HepG2 (cell line): Measurements from ENCODE around the gene OSM. TPM values are rescaled to one million over a fixed set of nuclear protein-coding genes. Genes with fewer than 3 reads are reported as not detected.

Experiments
- AKNA ChIP-seq: sonication (generic); formaldehyde crosslinking; IDR thresholded peaks from 2 replicates; pipeline ENCODE4 v1.4.0; 2020; ENCODE audit warnings: missing genetic modification reagents, borderline replicate concordance
- ASH2L ChIP-seq: fragments of 300-600, 200-600 bp; sonication (generic); IDR thresholded peaks from 2 replicates; pipeline ENCODE4 v1.7.0; 2017; ENCODE audit warnings: low read depth, mild to moderate bottlenecking, moderate library complexity, mixed read lengths, low read length; ENCODE audit not compliant: insufficient read length
- HIC2 ChIP-seq: sonication (generic); formaldehyde crosslinking; IDR thresholded peaks from 2 replicates; pipeline ENCODE4 v1.9.0; 2022; ENCODE audit warnings: low read depth, missing genetic modification reagents
- IKZF5 ChIP-seq: IDR thresholded peaks from 2 replicates; pipeline ENCODE4 v1.6.1; 2018; ENCODE audit warnings: missing genetic modification reagents, mild to moderate bottlenecking, missing compliant biosample characterization
- IRX3 ChIP-seq: sonication (generic); formaldehyde crosslinking; IDR thresholded peaks from 2 replicates; pipeline ENCODE4 v1.8.1; 2023; ENCODE audit warnings: mild to moderate bottlenecking, low read depth, missing genetic modification reagents, borderline replicate concordance
- KMT2A ChIP-seq: sonication (generic); formaldehyde crosslinking; IDR thresholded peaks from 2 replicates; pipeline ENCODE4 v1.4.0; 2020; ENCODE audit warnings: missing genetic modification reagents
- PBX3 ChIP-seq: sonication (generic); formaldehyde crosslinking; IDR thresholded peaks from 2 replicates; pipeline ENCODE4 v1.8.1; 2023; ENCODE audit warnings: missing genetic modification reagents, inconsistent platforms, borderline replicate concordance
- RELA ChIP-seq: sonication (generic); formaldehyde crosslinking; IDR thresholded peaks from 2 replicates; pipeline ENCODE4 v1.4.0; 2020; ENCODE audit warnings: missing genetic modification reagents
- SMARCE1 ChIP-seq: fragments of 450-650 bp; IDR thresholded peaks from 2 replicates; pipeline ENCODE4 v1.6.1; 2017; ENCODE audit warnings: borderline replicate concordance
- ZNF124 ChIP-seq: sonication (generic); formaldehyde crosslinking; IDR thresholded peaks from 2 replicates; pipeline ENCODE4 v1.4.0; 2020; ENCODE audit warnings: missing genetic modification reagents
- ZNF556 ChIP-seq: sonication (generic); formaldehyde crosslinking; IDR thresholded peaks from 2 replicates; pipeline ENCODE4 v1.4.0; 2020; ENCODE audit warnings: mild to moderate bottlenecking, missing genetic modification reagents, borderline replicate concordance
- ZNF713 ChIP-seq: sonication (generic); formaldehyde crosslinking; IDR thresholded peaks from 2 replicates; pipeline ENCODE4 v1.4.0; 2020; ENCODE audit warnings: mild to moderate bottlenecking, missing genetic modification reagents
- ZNF839 ChIP-seq: sonication (generic); formaldehyde crosslinking; IDR thresholded peaks from 2 replicates; pipeline ENCODE4 v1.4.0; 2020; ENCODE audit warnings: missing genetic modification reagents, mild to moderate bottlenecking, borderline replicate concordance
- ZNF878 ChIP-seq: sonication (generic); formaldehyde crosslinking; IDR thresholded peaks from 2 replicates; pipeline ENCODE4 v1.8.1; 2023; ENCODE audit warnings: mild to moderate bottlenecking, missing genetic modification reagents, moderate library complexity
- polyA plus RNA-seq, 8 experiments: library from polyadenylated mRNA; depleted of rRNA in 3 of 8; stranded (reverse) in 7 of 8; unstranded in 1 of 8; fragments of >200 nt; fragmentation: Illumina TruSeq in 4 of 8; extraction: Trizol in 4 of 8; gene quantifications; 2 replicates each; pipeline versions ENCODE4 v1.2.1 to v1.2.3, GENCODE V29; 2011 to 2016; ENCODE audit warnings: low read depth in 4 of 8, missing spikeins in 1 of 8, mixed read lengths in 1 of 8; ENCODE audit not compliant: insufficient read depth in 1 of 8
- total RNA-seq, 5 experiments: library from RNA; depleted of rRNA; stranded (reverse); fragments of >200 nt; fragmentation: Illumina TruSeq; extraction: Trizol; gene quantifications; 2 replicates each; pipeline ENCODE4 v1.2.3, GENCODE V29; 2016; ENCODE audit warnings: low read depth in 1 of 5
- TF ChIP-seq, protein P1 (sequence below): IDR thresholded peaks from 2 replicates; pipeline ENCODE4 v1.4.0; 2020; ENCODE audit warnings: mild to moderate bottlenecking, missing genetic modification reagents

OSM gene
- total and polyA plus RNA-seq, 2 of the 13 experiments (the other 11 are each of a cell fraction or from before 2014, with no cell fraction given), result not detected

- TF ChIP-seq AKNA (CRISPR knock-in tag) (no peak), ZNF556 (CRISPR knock-in tag) (no peak), ZNF839 (CRISPR knock-in tag) (no peak), ZNF713 (no peak), IRX3 (CRISPR knock-in tag) (no peak), RELA (0 out of 2 replicates have a peak, but pooled peaks have one; percentile 33), ZNF124 (CRISPR knock-in tag) (no peak), ASH2L (peak; percentile 29), SMARCE1 (no peak), PBX3 (CRISPR knock-in tag) (no peak), IKZF5 (0 out of 2 replicates have a peak, but pooled peaks have one; percentile 16), ZNF878 (CRISPR knock-in tag) (no peak), HIC2 (CRISPR knock-in tag) (no peak), KMT2A (CRISPR knock-in tag) (no peak)
- TF ChIP-seq, protein P1, sequence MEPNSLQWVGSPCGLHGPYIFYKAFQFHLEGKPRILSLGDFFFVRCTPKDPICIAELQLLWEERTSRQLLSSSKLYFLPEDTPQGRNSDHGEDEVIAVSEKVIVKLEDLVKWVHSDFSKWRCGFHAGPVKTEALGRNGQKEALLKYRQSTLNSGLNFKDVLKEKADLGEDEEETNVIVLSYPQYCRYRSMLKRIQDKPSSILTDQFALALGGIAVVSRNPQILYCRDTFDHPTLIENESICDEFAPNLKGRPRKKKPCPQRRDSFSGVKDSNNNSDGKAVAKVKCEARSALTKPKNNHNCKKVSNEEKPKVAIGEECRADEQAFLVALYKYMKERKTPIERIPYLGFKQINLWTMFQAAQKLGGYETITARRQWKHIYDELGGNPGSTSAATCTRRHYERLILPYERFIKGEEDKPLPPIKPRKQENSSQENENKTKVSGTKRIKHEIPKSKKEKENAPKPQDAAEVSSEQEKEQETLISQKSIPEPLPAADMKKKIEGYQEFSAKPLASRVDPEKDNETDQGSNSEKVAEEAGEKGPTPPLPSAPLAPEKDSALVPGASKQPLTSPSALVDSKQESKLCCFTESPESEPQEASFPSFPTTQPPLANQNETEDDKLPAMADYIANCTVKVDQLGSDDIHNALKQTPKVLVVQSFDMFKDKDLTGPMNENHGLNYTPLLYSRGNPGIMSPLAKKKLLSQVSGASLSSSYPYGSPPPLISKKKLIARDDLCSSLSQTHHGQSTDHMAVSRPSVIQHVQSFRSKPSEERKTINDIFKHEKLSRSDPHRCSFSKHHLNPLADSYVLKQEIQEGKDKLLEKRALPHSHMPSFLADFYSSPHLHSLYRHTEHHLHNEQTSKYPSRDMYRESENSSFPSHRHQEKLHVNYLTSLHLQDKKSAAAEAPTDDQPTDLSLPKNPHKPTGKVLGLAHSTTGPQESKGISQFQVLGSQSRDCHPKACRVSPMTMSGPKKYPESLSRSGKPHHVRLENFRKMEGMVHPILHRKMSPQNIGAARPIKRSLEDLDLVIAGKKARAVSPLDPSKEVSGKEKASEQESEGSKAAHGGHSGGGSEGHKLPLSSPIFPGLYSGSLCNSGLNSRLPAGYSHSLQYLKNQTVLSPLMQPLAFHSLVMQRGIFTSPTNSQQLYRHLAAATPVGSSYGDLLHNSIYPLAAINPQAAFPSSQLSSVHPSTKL (CRISPR knock-in tag), result no peak
Measured at GRCh38 chr22:30289141-30289979, 22.7 kb upstream of the OSM start, which contains the start of gene CASTOR1 (continued).
